ENCODE data around the gene ENOPH1.
"Not testable (repeated sequence)": the region's sequence is repeated elsewhere in the genome, so short reads cannot be mapped to it uniquely, and the experiment has no call there.

- TF ChIP-seq CTCF (conservative IDR thresholded peaks at IDR 0.05; ENCODE audit: low read length); EZH2phosphoT487 (IDR thresholded peaks at IDR 0.05; ENCODE audit: borderline replicate concordance): not testable (repeated sequence)
These were observed 40.3 kb upstream of the ENOPH1 start for GRCh38 chr4:82390061-82390460.

All from Loucy (cell line).